Measurements from ENCODE around the gene HECTD2. TPM values are rescaled to one million over a fixed set of nuclear protein-coding genes. Genes with fewer than 3 reads are reported as not detected.
A peak's percentile ranks its signal among the peaks of the same experiment; 100 is the strongest.
"Not testable (repeated sequence)": the region's sequence is repeated elsewhere in the genome, so short reads cannot be mapped to it uniquely, and the experiment has no call there.

Gene HECTD2, protein sequence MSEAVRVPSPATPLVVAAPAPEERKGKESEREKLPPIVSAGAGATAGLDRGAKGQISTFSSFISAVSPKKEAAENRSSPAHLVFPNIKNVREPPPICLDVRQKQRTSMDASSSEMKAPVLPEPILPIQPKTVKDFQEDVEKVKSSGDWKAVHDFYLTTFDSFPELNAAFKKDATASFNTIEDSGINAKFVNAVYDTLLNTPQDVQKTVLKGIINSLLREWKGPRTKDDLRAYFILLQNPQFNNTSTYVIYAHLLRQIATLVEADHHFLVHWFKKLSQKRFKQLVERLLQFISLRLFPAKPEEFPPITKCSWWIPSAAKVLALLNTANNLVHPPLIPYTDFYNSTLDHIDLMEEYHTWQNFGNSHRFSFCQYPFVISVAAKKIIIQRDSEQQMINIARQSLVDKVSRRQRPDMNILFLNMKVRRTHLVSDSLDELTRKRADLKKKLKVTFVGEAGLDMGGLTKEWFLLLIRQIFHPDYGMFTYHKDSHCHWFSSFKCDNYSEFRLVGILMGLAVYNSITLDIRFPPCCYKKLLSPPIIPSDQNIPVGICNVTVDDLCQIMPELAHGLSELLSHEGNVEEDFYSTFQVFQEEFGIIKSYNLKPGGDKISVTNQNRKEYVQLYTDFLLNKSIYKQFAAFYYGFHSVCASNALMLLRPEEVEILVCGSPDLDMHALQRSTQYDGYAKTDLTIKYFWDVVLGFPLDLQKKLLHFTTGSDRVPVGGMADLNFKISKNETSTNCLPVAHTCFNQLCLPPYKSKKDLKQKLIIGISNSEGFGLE
- 8.1 and 8.6 TPM in 2 replicates for total RNA-seq

GRCh38 chr10:91409869-91410637 is at the start of gene HECTD2:
HECTD2 (plus strand) TSS chr10:91410344; CDS start chr10:91410439, 95 bp downstream.
- ChIA-PET CTCF (interaction anchor here (1.1 kb wide), 1 partner anchor 32 kb away, joined by 3 read pairs; no protein-coding TSS in a partner anchor), POLR2A (interaction anchor here (0.6 to 1.8 kb wide), 4 partner anchors 8 to 528 kb away, joined by 3 to 6 read pairs (median 4); no protein-coding TSS in a partner anchor)
- peak; percentile 82 for ATAC-seq (ENCODE audit: low read depth)
- TF ChIP-seq, protein P1, sequence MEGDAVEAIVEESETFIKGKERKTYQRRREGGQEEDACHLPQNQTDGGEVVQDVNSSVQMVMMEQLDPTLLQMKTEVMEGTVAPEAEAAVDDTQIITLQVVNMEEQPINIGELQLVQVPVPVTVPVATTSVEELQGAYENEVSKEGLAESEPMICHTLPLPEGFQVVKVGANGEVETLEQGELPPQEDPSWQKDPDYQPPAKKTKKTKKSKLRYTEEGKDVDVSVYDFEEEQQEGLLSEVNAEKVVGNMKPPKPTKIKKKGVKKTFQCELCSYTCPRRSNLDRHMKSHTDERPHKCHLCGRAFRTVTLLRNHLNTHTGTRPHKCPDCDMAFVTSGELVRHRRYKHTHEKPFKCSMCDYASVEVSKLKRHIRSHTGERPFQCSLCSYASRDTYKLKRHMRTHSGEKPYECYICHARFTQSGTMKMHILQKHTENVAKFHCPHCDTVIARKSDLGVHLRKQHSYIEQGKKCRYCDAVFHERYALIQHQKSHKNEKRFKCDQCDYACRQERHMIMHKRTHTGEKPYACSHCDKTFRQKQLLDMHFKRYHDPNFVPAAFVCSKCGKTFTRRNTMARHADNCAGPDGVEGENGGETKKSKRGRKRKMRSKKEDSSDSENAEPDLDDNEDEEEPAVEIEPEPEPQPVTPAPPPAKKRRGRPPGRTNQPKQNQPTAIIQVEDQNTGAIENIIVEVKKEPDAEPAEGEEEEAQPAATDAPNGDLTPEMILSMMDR (IDR thresholded peaks at IDR 0.05): no peak
- Mint-ChIP-seq H3K4me1 (peaks cover 13% of the 10 kb centered on the region), H3K9me3 (no peaks in the 10 kb centered on the region), H3K27ac (peak within 1 kb of the TSS; percentile 90), H3K36me3 (ENCODE audit: low read depth) (peaks cover 2% of the 10 kb centered on the region), H3K4me3 (peak within 1 kb of the TSS; percentile 89), H3K27me3 (no peaks in the 10 kb centered on the region)
- peak; percentile 84 for DNase-seq
- intact Hi-C loops (cut with micrococcal nuclease): loop anchor here (1.0 to 10.0 kb wide), 11 partner anchors 21 to 1765 kb away; partner anchors contain the start of genes EXOC6, PANK1, PCGF5 and RPP30

DNA sequence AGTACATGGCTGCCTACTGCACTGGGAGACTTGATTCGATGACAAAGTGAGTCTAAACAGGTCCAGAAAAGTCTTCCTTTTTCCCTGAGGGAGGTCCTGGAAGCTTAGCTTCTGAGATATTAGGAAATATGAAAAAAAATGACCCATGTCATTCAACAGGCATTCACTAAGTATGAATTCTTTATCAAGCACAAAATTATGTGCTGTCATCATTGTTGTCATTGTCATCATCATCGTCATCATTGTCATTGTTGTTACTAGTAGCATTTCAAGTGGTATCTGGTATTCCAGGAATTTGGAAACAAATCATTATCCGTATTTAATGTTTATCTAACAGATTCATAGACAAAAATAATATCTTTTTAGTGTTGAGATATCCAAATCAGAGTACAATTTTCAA is 49.7 kb upstream of the HECTD2 start:
- Mint-ChIP-seq H3K4me1 (no peaks in the 10 kb centered on the region), H3K36me3 (ENCODE audit: low read depth) (no peaks in the 10 kb centered on the region), H3K27ac (no peak overlapping the region), H3K4me3 (no peak overlapping the region), H3K27me3 (peaks cover 51% of the 10 kb centered on the region), H3K9me3 (peaks cover 5% of the 10 kb centered on the region)
- CTCF ChIA-PET: no interaction called here
- TF ChIP-seq, protein P1 (IDR thresholded peaks at IDR 0.05): no peak
- POLR2A ChIA-PET: no interaction called here
- intact Hi-C loops (cut with micrococcal nuclease): no loop called here
- ATAC-seq (ENCODE audit: low read depth): no peak
- no peak for DNase-seq

DNA sequence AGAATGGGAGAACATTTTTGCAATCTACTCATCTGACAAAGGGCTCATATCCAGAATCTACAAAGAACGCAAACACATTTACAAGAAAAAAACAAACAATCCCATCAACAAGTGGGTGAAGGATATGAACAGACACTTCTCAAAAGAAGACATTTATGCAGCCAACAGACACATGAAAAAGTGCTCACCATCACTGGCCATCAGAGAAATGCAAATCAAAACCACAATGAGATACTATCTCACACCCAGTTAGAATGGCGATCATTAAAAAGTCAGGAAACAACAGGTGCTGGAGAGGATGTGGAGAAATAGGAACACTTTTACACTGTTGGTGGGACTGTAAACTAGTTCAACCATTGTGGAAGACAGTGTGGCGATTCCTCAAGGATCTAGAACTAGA is 44.6 kb upstream of the HECTD2 start:
- peaks cover 47% of the 10 kb centered on the region for H3K27me3 Mint-ChIP-seq
- intact Hi-C loops (cut with micrococcal nuclease); POLR2A ChIA-PET; H3K36me3 Mint-ChIP-seq (ENCODE audit: low read depth); ATAC-seq (ENCODE audit: low read depth); H3K27ac Mint-ChIP-seq; H3K4me3 Mint-ChIP-seq; H3K9me3 Mint-ChIP-seq; CTCF ChIA-PET; H3K4me1 Mint-ChIP-seq; DNase-seq: not testable (repeated sequence)

DNA sequence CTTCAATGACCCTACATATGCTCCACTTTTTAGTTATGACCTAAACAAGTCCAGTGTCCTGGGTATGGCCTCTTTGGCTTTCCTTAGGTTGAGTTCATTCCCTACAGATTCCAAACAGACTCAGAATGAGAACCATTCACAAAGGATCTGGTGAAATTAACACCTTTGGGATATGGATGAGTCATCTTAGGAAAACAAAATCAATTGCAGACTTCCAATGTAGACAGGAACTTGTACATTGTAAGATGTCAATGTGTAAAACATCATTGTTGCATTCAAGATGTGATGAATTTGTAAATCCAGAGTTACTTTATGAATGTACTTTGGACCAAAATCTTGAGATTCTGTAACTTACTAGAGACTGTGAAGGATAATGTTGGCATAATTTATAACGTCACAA is 43.4 kb upstream of the HECTD2 start:
- POLR2A ChIA-PET: no interaction called here
- ATAC-seq (ENCODE audit: low read depth) (no peak), DNase-seq (no peak)
- Mint-ChIP-seq H3K27me3 (peaks cover 40% of the 10 kb centered on the region), H3K9me3 (peaks cover 5% of the 10 kb centered on the region), H3K4me1 (no peaks in the 10 kb centered on the region), H3K4me3 (no peak overlapping the region), H3K36me3 (ENCODE audit: low read depth) (no peaks in the 10 kb centered on the region), H3K27ac (no peak overlapping the region)
- intact Hi-C loops (cut with micrococcal nuclease): no loop called here
- CTCF ChIA-PET: no interaction called here
- TF ChIP-seq, protein P1 (IDR thresholded peaks at IDR 0.05): no peak

DNA sequence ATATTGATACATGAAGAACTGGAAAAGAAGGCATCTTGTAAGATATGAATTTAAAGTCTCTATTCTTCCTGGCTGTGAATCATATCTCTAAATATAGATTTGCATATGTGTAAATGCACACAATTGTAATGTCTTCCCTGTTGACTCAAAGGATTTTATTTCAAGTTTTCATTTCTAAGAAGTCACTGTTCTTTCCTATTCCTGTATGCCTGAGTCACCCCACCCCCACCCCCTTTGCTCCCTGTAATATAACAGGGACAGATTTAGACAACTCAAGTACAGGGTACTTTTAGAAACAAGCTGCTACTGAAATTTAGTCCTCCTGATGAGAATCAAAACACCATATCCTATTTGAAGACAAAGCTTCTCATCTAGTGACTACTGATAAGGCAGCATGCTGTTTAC is 43.0 kb upstream of the HECTD2 start:
- ATAC-seq (ENCODE audit: low read depth) (no peak), DNase-seq (no peak)
- TF ChIP-seq, protein P1 (IDR thresholded peaks at IDR 0.05): no peak
- Mint-ChIP-seq H3K4me1 (no peaks in the 10 kb centered on the region), H3K27ac (no peak overlapping the region), H3K36me3 (ENCODE audit: low read depth) (no peaks in the 10 kb centered on the region), H3K27me3 (peaks cover 36% of the 10 kb centered on the region), H3K4me3 (no peak overlapping the region), H3K9me3 (peaks cover 4% of the 10 kb centered on the region)
- intact Hi-C loops (cut with micrococcal nuclease): no loop called here
- ChIA-PET POLR2A (no interaction called here), CTCF (no interaction called here)

Measured in activated B cell treated with CpG ODN at 0.5 μM for 24 hours (primary cell).